NCI-H128 (cell line): ENCODE data around the gene FSTL4.

Experiments
- DNase-seq: peaks from one replicate; lab custom pipeline; 2025; ENCODE audit not compliant: unreplicated experiment; lab: John Stamatoyannopoulos, UW

Gene FSTL4

GRCh38 chr5:133392448-133392847 lies 219.9 kb downstream of the FSTL4 start:
- DNase-seq: no peak

- no peak for DNase-seq
Measured at GRCh38 chr5:133391354-133392136, 220.8 kb downstream of the FSTL4 start.

- DNase-seq: no peak
Measured at GRCh38 chr5:133390416-133391353, 221.7 kb downstream of the FSTL4 start.

- no peak for DNase-seq
Measured at GRCh38 chr5:133389066-133389590, 223.2 kb downstream of the FSTL4 start.

- no peak for DNase-seq
Measured at GRCh38 chr5:133387621-133388020, 224.7 kb downstream of the FSTL4 start.

GRCh38 chr5:133387091-133387490 lies 225.2 kb downstream of the FSTL4 start:
- no peak for DNase-seq

- DNase-seq: no peak
Measured at GRCh38 chr5:133386662-133387061, 225.7 kb downstream of the FSTL4 start.

GRCh38 chr5:133385346-133385745 lies 227.0 kb downstream of the FSTL4 start:
- DNase-seq: no peak

GRCh38 chr5:133384903-133385302 lies 227.4 kb downstream of the FSTL4 start:
- no peak for DNase-seq

- no peak for DNase-seq
Measured at GRCh38 chr5:133384120-133384855, 228.1 kb downstream of the FSTL4 start.

- no peak for DNase-seq
Measured at GRCh38 chr5:133383580-133383939, 228.8 kb downstream of the FSTL4 start.

- DNase-seq: no peak
Measured at GRCh38 chr5:133382661-133383579, 229.4 kb downstream of the FSTL4 start.

GRCh38 chr5:133381571-133382365 lies 230.6 kb downstream of the FSTL4 start:
- no peak for DNase-seq

- no peak for DNase-seq
Measured at GRCh38 chr5:133381041-133381440, 231.3 kb downstream of the FSTL4 start.

- no peak for DNase-seq
Measured at GRCh38 chr5:133377736-133378135, 234.6 kb downstream of the FSTL4 start.

GRCh38 chr5:133376986-133377385 lies 235.4 kb downstream of the FSTL4 start:
- no peak for DNase-seq

GRCh38 chr5:133373121-133373870 lies 239.0 kb downstream of the FSTL4 start:
- no peak for DNase-seq

- no peak for DNase-seq
Measured at GRCh38 chr5:133372293-133372937, 239.9 kb downstream of the FSTL4 start.
